Panc1 (cell line): ENCODE data around the gene TMEM217. TPM values are rescaled to one million over a fixed set of nuclear protein-coding genes. Genes with fewer than 3 reads are reported as not detected.

Experiments used
- ATAC-seq: fragments of 200-7000 bp; cut with Tn5 transposase; 2 replicates; pipeline ENCODE4 v1.9.1; 2020; ENCODE audit warnings: mild to moderate bottlenecking, moderate library complexity
- BruUV-seq: library from RNA; stranded (reverse); fragments of 400-500 nt; replicated peaks from 2 replicates; lab custom pipeline; 2021; lab: Mats Ljungman, UMichigan
- CTCF ChIA-PET: fragments of 300-600 bp; sonication (Branson Sonifier 250); formaldehyde crosslinking; loops from one replicate; lab custom pipeline; 2022; ENCODE audit warnings: antibody characterized with exemption; lab: Charles Lee
- POLR2A ChIA-PET: fragments of 300-600 bp; sonication (Branson Sonifier 250); formaldehyde crosslinking; loops from one replicate; lab custom pipeline; 2022; ENCODE audit warnings: antibody characterized with exemption; lab: Charles Lee
- DNase-seq: peaks from one replicate; pipeline ENCODE4 v3.0.0-alpha.2; 2010; ENCODE audit warnings: low read depth, low spot score
- H3K27ac ChIP-seq: 2 replicates; pipeline ENCODE4 v1.5.1; 2011; ENCODE audit warnings: mild to moderate bottlenecking, low read length, inconsistent platforms
- H3K27me3 ChIP-seq: fragments of 200-500 bp; sonication (Bioruptor generic); 2 replicates; pipeline ENCODE4 v1.6.0; 2014; ENCODE audit warnings: low read length, inconsistent platforms; ENCODE audit not compliant: control insufficient read depth, insufficient read depth
- H3K36me3 ChIP-seq: fragments of 200-500 bp; sonication (Bioruptor generic); 2 replicates; pipeline ENCODE4 v1.5.1; 2014; ENCODE audit warnings: inconsistent platforms, mild to moderate bottlenecking, low read length, moderate library complexity; ENCODE audit not compliant: control insufficient read depth, insufficient read depth
- H3K4me1 ChIP-seq: 2 replicates; pipeline ENCODE4 v1.5.1; 2011; ENCODE audit warnings: inconsistent platforms, mild to moderate bottlenecking, low read length, moderate library complexity; ENCODE audit not compliant: control insufficient read depth, insufficient read depth
- H3K4me3 ChIP-seq, 2 experiments: 2 replicates each; pipeline ENCODE4 v1.5.1; 2011 to 2012; ENCODE audit warnings: low read depth in 2 of 2, low read length in 2 of 2, mild to moderate bottlenecking in 2 of 2, inconsistent platforms in 1 of 2, moderate library complexity in 1 of 2
- H3K9me3 ChIP-seq: fragments of 200-500 bp; sonication (Bioruptor generic); 2 replicates; pipeline ENCODE4 v1.5.1; 2014; ENCODE audit warnings: low read depth, mild to moderate bottlenecking, inconsistent platforms, low read length, moderate library complexity; ENCODE audit not compliant: control insufficient read depth, insufficient read depth
- POLR2AphosphoS5 ChIP-seq: IDR thresholded peaks from 2 replicates; pipeline ENCODE4 v1.6.1; 2012; ENCODE audit warnings: mild to moderate bottlenecking, low read depth, low read length, moderate library complexity
- SIN3A ChIP-seq: IDR thresholded peaks from 2 replicates; pipeline ENCODE4 v1.6.1; 2012; ENCODE audit warnings: low read depth, mild to moderate bottlenecking, low read length, moderate library complexity, borderline replicate concordance; ENCODE audit not compliant: insufficient read depth
- TCF7L2 ChIP-seq: IDR thresholded peaks from 2 replicates; pipeline ENCODE4 v1.6.1; 2011; ENCODE audit warnings: mild to moderate bottlenecking, low read depth, low read length, inconsistent platforms
- in situ Hi-C: cut with HindIII; loops from 2 replicates; pipeline ENCODE4 v1.10.0; 2016; ENCODE audit warnings: low sequenced_read_pairs, low pct_unique_long_range_greater_than_20kb
- intact Hi-C: fragments of 100-400 bp; cut with micrococcal nuclease; formaldehyde crosslinking; loops from one replicate; pipeline ENCODE4 v1.10.0; 2022; ENCODE audit not compliant: unreplicated experiment
- total RNA-seq: library from RNA; stranded (reverse); gene quantifications from one replicate; pipeline ENCODE4 v1.2.1, GENCODE V29; 2021; ENCODE audit not compliant: unreplicated experiment
- TF ChIP-seq, protein P1 (sequence below), 2 experiments: IDR thresholded peaks; 2 replicates each; pipeline ENCODE4 v1.6.1; 2011 to 2012; ENCODE audit warnings: low read depth in 2 of 2, control low read depth in 1 of 2, low read length in 1 of 2, mild to moderate bottlenecking in 1 of 2, moderate library complexity in 1 of 2; ENCODE audit not compliant: insufficient read depth in 1 of 2
- TF ChIP-seq, protein P2 (sequence below): fragments of 450-650 bp; IDR thresholded peaks from 2 replicates; pipeline ENCODE4 v1.5.1; 2017; ENCODE audit warnings: mild to moderate bottlenecking

The TMEM217 gene
- total RNA-seq, 1 experiment from 2014 or later: 4.0 TPM

DNA sequence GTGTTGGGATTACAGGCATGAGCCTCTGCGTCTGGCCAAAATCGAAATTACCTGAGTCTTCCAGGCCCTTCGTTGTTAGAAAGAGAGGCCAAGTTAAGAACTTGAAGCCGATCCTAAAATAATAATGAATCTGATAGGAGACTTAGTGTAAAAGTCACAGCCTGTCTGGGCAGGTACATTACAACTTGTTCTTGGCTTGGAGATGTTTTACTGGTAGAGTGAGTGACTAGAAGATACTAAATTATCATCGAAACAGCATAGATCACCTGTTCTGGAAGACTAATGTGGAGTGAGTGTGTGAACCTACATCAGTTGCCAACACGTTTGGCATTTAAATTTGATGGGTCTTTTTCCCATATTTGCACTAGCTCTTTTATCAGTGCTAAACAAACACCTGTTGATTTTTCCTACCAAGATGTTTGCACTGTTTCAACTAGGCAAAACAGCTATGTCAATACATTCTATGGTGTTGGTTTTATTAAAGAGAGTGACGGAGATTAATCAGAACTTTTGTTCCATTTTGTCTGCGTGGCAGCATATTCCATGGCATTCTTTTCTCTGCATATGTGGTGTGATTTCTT, 4.6 kb upstream of the TMEM217 start:
- Histone ChIP-seq H3K36me3 (no peaks in the 10 kb centered on the region; the same call in 1 of the 2 replicates), H3K4me1 (peaks cover 9% of the 10 kb centered on the region; the same call in 1 of the 2 replicates), H3K4me3 (no peak overlapping the region), H3K27ac (no peak overlapping the region), H3K9me3 (0 out of 2 replicates have a peak, but pooled peaks cover 6% of the 10 kb centered on the region), H3K27me3 (no peaks in the 10 kb centered on the region)
- no TSS peak for BruUV-seq
- intact Hi-C loops: no loop called here
- ATAC-seq: no peak
- POLR2A ChIA-PET: no interaction called here
- TF ChIP-seq, protein P1, sequence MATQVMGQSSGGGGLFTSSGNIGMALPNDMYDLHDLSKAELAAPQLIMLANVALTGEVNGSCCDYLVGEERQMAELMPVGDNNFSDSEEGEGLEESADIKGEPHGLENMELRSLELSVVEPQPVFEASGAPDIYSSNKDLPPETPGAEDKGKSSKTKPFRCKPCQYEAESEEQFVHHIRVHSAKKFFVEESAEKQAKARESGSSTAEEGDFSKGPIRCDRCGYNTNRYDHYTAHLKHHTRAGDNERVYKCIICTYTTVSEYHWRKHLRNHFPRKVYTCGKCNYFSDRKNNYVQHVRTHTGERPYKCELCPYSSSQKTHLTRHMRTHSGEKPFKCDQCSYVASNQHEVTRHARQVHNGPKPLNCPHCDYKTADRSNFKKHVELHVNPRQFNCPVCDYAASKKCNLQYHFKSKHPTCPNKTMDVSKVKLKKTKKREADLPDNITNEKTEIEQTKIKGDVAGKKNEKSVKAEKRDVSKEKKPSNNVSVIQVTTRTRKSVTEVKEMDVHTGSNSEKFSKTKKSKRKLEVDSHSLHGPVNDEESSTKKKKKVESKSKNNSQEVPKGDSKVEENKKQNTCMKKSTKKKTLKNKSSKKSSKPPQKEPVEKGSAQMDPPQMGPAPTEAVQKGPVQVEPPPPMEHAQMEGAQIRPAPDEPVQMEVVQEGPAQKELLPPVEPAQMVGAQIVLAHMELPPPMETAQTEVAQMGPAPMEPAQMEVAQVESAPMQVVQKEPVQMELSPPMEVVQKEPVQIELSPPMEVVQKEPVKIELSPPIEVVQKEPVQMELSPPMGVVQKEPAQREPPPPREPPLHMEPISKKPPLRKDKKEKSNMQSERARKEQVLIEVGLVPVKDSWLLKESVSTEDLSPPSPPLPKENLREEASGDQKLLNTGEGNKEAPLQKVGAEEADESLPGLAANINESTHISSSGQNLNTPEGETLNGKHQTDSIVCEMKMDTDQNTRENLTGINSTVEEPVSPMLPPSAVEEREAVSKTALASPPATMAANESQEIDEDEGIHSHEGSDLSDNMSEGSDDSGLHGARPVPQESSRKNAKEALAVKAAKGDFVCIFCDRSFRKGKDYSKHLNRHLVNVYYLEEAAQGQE (IDR thresholded peaks at IDR 0.05; ENCODE audit: insufficient read depth in 1 of 2, low read depth in 2 of 2, low read length in 1 of 2): no peak
- TF ChIP-seq, protein P2, sequence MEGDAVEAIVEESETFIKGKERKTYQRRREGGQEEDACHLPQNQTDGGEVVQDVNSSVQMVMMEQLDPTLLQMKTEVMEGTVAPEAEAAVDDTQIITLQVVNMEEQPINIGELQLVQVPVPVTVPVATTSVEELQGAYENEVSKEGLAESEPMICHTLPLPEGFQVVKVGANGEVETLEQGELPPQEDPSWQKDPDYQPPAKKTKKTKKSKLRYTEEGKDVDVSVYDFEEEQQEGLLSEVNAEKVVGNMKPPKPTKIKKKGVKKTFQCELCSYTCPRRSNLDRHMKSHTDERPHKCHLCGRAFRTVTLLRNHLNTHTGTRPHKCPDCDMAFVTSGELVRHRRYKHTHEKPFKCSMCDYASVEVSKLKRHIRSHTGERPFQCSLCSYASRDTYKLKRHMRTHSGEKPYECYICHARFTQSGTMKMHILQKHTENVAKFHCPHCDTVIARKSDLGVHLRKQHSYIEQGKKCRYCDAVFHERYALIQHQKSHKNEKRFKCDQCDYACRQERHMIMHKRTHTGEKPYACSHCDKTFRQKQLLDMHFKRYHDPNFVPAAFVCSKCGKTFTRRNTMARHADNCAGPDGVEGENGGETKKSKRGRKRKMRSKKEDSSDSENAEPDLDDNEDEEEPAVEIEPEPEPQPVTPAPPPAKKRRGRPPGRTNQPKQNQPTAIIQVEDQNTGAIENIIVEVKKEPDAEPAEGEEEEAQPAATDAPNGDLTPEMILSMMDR: no peak
- TF ChIP-seq POLR2AphosphoS5 (no peak), SIN3A (no peak), TCF7L2 (no peak)
- DNase-seq: no peak
- in situ Hi-C loops: no loop called here
- CTCF ChIA-PET: no interaction called here

DNA sequence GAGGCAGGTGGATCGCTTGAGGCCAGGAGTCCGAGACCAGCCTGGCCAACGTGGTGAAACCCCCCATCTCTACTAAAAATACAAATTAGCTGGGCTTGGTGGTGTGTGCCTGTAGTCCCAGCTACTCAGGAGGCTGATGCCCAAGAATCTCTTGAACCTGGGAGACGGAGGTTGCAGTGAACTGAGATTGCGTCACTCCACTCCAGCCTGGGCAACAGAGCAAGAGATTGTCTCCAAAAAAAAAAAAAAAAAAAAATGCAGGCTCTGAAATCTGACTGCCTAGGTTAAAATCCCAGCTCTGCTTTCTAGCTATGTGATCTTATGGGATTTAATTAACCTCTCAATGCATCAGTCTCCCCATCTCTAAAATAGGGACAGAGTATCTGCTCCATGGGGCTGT, 3.3 kb upstream of the TMEM217 start:
- H3K4me1 ChIP-seq: peaks cover 9% of the 10 kb centered on the region; the same call in 1 of the 2 replicates
- no peaks in the 10 kb centered on the region for H3K27me3 ChIP-seq
- ChIA-PET CTCF (interaction anchor here (0.6 kb wide), 2 partner anchors 30 to 243 kb away, joined by 5 to 6 read pairs; no protein-coding TSS in a partner anchor), POLR2A (interaction anchor here (0.6 kb wide), 3 partner anchors 14 to 982 kb away, joined by 3 to 4 read pairs (median 3); no protein-coding TSS in a partner anchor)
- intact Hi-C loops: no loop called here
- H3K36me3 ChIP-seq: no peaks in the 10 kb centered on the region; the same call in 1 of the 2 replicates
- 0 out of 2 replicates have a peak, but pooled peaks cover 6% of the 10 kb centered on the region for H3K9me3 ChIP-seq
- in situ Hi-C loops: no loop called here
- TF ChIP-seq TCF7L2 (no peak), POLR2AphosphoS5 (no peak)
- TF ChIP-seq, protein P2: no peak
- no peak for DNase-seq
- ATAC-seq: no peak
- H3K4me3 ChIP-seq: no peak overlapping the region
- no peak overlapping the region for H3K27ac ChIP-seq
- BruUV-seq: no TSS peak
